Hepatocyte (in vitro differentiated cells): Measurements from ENCODE around the gene HBE1. TPM values are rescaled to one million over a fixed set of nuclear protein-coding genes. Genes with fewer than 3 reads are reported as not detected.

Source experiments
- DNase-seq: peaks from one replicate; pipeline ENCODE4 v3.0.0-alpha.2; 2016; ENCODE audit warnings: low spot score
- H2AFZ ChIP-seq: fragments of 200-600 bp; sonication (generic); 2 replicates; pipeline ENCODE4 v1.6.0; 2016; ENCODE audit warnings: antibody characterized with exemption, mild to moderate bottlenecking
- H3K27ac ChIP-seq: fragments of 200-600 bp; sonication (generic); 2 replicates; pipeline ENCODE4 v1.5.1; 2016; ENCODE audit warnings: mild to moderate bottlenecking
- H3K27me3 ChIP-seq: fragments of 200-600 bp; sonication (generic); 2 replicates; pipeline ENCODE4 v1.6.1; 2016
- H3K36me3 ChIP-seq: fragments of 200-600 bp; sonication (generic); replicated peaks from 2 replicates; pipeline ENCODE4 v1.5.1; 2016; ENCODE audit warnings: low read depth; ENCODE audit not compliant: insufficient read depth
- H3K4me1 ChIP-seq: fragments of 200-600 bp; sonication (generic); 2 replicates; pipeline ENCODE4 v1.5.1; 2016; ENCODE audit warnings: mild to moderate bottlenecking, moderate library complexity; ENCODE audit not compliant: insufficient read depth
- H3K4me2 ChIP-seq: fragments of 200-600 bp; sonication (generic); 2 replicates; pipeline ENCODE4 v1.6.0; 2016
- H3K4me3 ChIP-seq: fragments of 200-600 bp; sonication (generic); 2 replicates; pipeline ENCODE4 v1.5.1; 2016; ENCODE audit warnings: mild to moderate bottlenecking
- H3K79me2 ChIP-seq: fragments of 200-600 bp; sonication (generic); 2 replicates; pipeline ENCODE4 v1.6.0; 2017; ENCODE audit warnings: mild to moderate bottlenecking
- H3K9me2 ChIP-seq: fragments of 200-600 bp; sonication (generic); replicated peaks from 2 replicates; pipeline ENCODE4 v1.6.0; 2017; ENCODE audit warnings: mild to moderate bottlenecking; ENCODE audit not compliant: insufficient read depth
- H3K9me3 ChIP-seq: fragments of 200-600 bp; sonication (generic); 2 replicates; pipeline ENCODE4 v1.5.1; 2016; ENCODE audit warnings: low read depth, mild to moderate bottlenecking
- H4K20me1 ChIP-seq: fragments of 200-600 bp; sonication (generic); 2 replicates; pipeline ENCODE4 v1.6.0; 2016; ENCODE audit warnings: mild to moderate bottlenecking; ENCODE audit not compliant: insufficient read depth, poor library complexity, severe bottlenecking
- EZH2 ChIP-seq: fragments of 200-600 bp; sonication (generic); IDR thresholded peaks from 2 replicates; pipeline ENCODE4 v1.6.1; 2016; ENCODE audit warnings: antibody characterized with exemption, mild to moderate bottlenecking, borderline replicate concordance
- EZH2phosphoT487 ChIP-seq: fragments of 200-600 bp; sonication (generic); IDR thresholded peaks from one replicate; pipeline ENCODE4 v1.6.1; 2018; ENCODE audit warnings: antibody characterized with exemption, mild to moderate bottlenecking, low read depth, moderate library complexity; ENCODE audit not compliant: unreplicated experiment, severe bottlenecking
- WGBS: methylation state at CpG from one replicate; pipeline ENCODE4 v1.1.6; 2016; ENCODE audit warnings: low lambda C conversion rate; ENCODE audit errors: missing lambda C conversion rate; 5-methylcytosine and 5-hydroxymethylcytosine counted together
- polyA plus RNA-seq: library from polyadenylated mRNA; unstranded; fragments of >200 nt; fragmentation: Nextera tagmentation; extraction: Ambion mirVana; gene quantifications from 2 replicates; pipeline ENCODE4 v1.2.1, GENCODE V29; 2016
- total RNA-seq: library from RNA; depleted of rRNA; stranded (reverse); fragments of >200 nt; gene quantifications from 2 replicates; pipeline ENCODE4 v1.2.3, GENCODE V29; 2014
- TF ChIP-seq, protein P1 (sequence below): fragments of 200-600 bp; sonication (generic); IDR thresholded peaks from 2 replicates; pipeline ENCODE4 v1.5.1; 2016; ENCODE audit warnings: antibody characterized with exemption, mild to moderate bottlenecking; ENCODE audit not compliant: poor library complexity

The HBE1 gene
- total and polyA plus RNA-seq, 2 experiments from 2014 or later, result 0.25 to 1.1 TPM

GRCh38 chr11:5223686-5224085 lies 46.1 kb downstream of the HBE1 start:
- Histone ChIP-seq H3K79me2 (no peaks in the 10 kb centered on the region), H3K27me3 (no peaks in the 10 kb centered on the region), H3K4me3 (no peak overlapping the region), H3K27ac (no peak overlapping the region), H3K9me2 (no peaks in the 10 kb centered on the region), H3K36me3 (no peaks in the 10 kb centered on the region), H3K4me1 (no peaks in the 10 kb centered on the region), H2AFZ (no peak overlapping the region), H3K4me2 (no peak overlapping the region), H3K9me3 (no peaks in the 10 kb centered on the region), H4K20me1 (no peaks in the 10 kb centered on the region)
- TF ChIP-seq EZH2 (no peak), EZH2phosphoT487 (no peak)
- TF ChIP-seq, protein P1, sequence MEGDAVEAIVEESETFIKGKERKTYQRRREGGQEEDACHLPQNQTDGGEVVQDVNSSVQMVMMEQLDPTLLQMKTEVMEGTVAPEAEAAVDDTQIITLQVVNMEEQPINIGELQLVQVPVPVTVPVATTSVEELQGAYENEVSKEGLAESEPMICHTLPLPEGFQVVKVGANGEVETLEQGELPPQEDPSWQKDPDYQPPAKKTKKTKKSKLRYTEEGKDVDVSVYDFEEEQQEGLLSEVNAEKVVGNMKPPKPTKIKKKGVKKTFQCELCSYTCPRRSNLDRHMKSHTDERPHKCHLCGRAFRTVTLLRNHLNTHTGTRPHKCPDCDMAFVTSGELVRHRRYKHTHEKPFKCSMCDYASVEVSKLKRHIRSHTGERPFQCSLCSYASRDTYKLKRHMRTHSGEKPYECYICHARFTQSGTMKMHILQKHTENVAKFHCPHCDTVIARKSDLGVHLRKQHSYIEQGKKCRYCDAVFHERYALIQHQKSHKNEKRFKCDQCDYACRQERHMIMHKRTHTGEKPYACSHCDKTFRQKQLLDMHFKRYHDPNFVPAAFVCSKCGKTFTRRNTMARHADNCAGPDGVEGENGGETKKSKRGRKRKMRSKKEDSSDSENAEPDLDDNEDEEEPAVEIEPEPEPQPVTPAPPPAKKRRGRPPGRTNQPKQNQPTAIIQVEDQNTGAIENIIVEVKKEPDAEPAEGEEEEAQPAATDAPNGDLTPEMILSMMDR, result no peak
- 94% methylated on average over 1 of the region's 1 CpG for WGBS
- no peak for DNase-seq

DNA sequence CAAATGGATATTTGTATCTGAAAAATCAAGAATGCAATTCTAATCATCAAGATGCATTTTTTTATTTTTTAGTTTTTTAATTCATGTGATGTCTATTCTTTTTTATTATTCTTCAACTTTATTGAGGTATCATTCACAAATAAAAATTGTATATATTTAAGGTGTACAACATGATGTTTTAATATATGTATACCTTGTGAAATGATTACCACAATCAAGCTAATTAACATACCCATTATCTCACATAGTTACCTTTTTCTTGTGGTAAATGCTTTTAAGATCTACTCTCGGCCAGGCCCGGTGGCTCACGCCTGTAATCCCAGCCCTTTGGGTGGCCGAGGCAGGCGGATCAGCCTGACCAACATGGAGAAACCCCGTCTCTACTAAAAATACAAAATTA lies 46.6 kb downstream of the HBE1 start:
- no peaks in the 10 kb centered on the region for H3K9me2 ChIP-seq
- TF ChIP-seq, protein P1, result no peak
- no peak for TF ChIP-seq EZH2phosphoT487
- TF ChIP-seq EZH2, result no peak
- H4K20me1 ChIP-seq, result no peaks in the 10 kb centered on the region
- H3K4me2 ChIP-seq, result no peak overlapping the region
- no peak overlapping the region for H3K4me3 ChIP-seq
- DNase-seq, result no peak
- H3K4me1 ChIP-seq, result no peaks in the 10 kb centered on the region
- H3K27ac ChIP-seq, result no peak overlapping the region
- H3K36me3 ChIP-seq, result no peaks in the 10 kb centered on the region
- WGBS, result 84% methylated on average over 6 of the region's 6 CpGs
- H3K27me3 ChIP-seq, result no peaks in the 10 kb centered on the region
- no peaks in the 10 kb centered on the region for H3K79me2 ChIP-seq
- H2AFZ ChIP-seq, result no peak overlapping the region
- no peaks in the 10 kb centered on the region for H3K9me3 ChIP-seq

Other genes with a start within 250 kb of the HBE1 start
- gene OR52J3, start 223.4 kb downstream of the HBE1 start, total RNA-seq, result not detected in 2 replicates
- not detected in 2 replicates for gene OR52J3, start 223.4 kb downstream of the HBE1 start, polyA plus RNA-seq
- gene OR52E2, start 210.3 kb downstream of the HBE1 start, total RNA-seq, result not detected in 2 replicates
- not detected in 2 replicates for gene OR52E2, start 210.3 kb downstream of the HBE1 start, polyA plus RNA-seq
- not detected in 2 replicates for gene OR52E1, start 200.4 kb downstream of the HBE1 start, total RNA-seq
- gene OR52E1, start 200.4 kb downstream of the HBE1 start, polyA plus RNA-seq, result not detected in 2 replicates
- gene OR52A5, start 131.6 kb downstream of the HBE1 start, total RNA-seq, result not detected in 2 replicates
- not detected in 2 replicates for gene OR52A5, start 131.6 kb downstream of the HBE1 start, polyA plus RNA-seq
- not detected in 2 replicates for gene OR52A1, start 115.2 kb downstream of the HBE1 start, total RNA-seq
- not detected in 2 replicates for gene OR52A1, start 115.2 kb downstream of the HBE1 start, polyA plus RNA-seq
- not detected in 2 replicates for gene OR51V1, start 69.3 kb downstream of the HBE1 start, total RNA-seq
- not detected in 2 replicates for gene OR51V1, start 69.3 kb downstream of the HBE1 start, polyA plus RNA-seq
- gene HBB, start 42.9 kb downstream of the HBE1 start, total RNA-seq, result not detected in 2 replicates
- gene HBB, start 42.9 kb downstream of the HBE1 start, polyA plus RNA-seq, result not detected in 2 replicates
- gene HBD, start 35.5 kb downstream of the HBE1 start, total RNA-seq, result not detected in 2 replicates
- not detected in 2 replicates for gene HBD, start 35.5 kb downstream of the HBE1 start, polyA plus RNA-seq
- gene HBG1, start 20.1 kb downstream of the HBE1 start, total RNA-seq, result not detected in 2 replicates
- gene HBG1, start 20.1 kb downstream of the HBE1 start, polyA plus RNA-seq, result not detected in 2 replicates
- not detected in 2 replicates for gene HBG2, start 15.2 kb downstream of the HBE1 start, total RNA-seq
- 0.63 TPM in 1 of 2 replicates, not detected in the other for gene HBG2, start 15.2 kb downstream of the HBE1 start, polyA plus RNA-seq
- not detected in 2 replicates for gene OR51B4, start 32.0 kb upstream of the HBE1 start, total RNA-seq
- gene OR51B4, start 32.0 kb upstream of the HBE1 start, polyA plus RNA-seq, result 0.17 TPM in 1 of 2 replicates, not detected in the other
- gene OR51B2, start 54.4 kb upstream of the HBE1 start, total RNA-seq, result not detected in 2 replicates
- gene OR51B2, start 54.4 kb upstream of the HBE1 start, polyA plus RNA-seq, result not detected in 2 replicates
- 0.20 TPM in 1 of 2 replicates, not detected in the other for gene OR51B5, start 73.6 kb upstream of the HBE1 start, total RNA-seq
- not detected in 2 replicates for gene OR51B5, start 73.6 kb upstream of the HBE1 start, polyA plus RNA-seq
- gene OR51B6, start 81.6 kb upstream of the HBE1 start, total RNA-seq, result not detected in 2 replicates
- not detected in 2 replicates for gene OR51B6, start 81.6 kb upstream of the HBE1 start, polyA plus RNA-seq
- gene OR51M1, start 113.9 kb upstream of the HBE1 start, total RNA-seq, result not detected in 2 replicates
- not detected in 2 replicates for gene OR51M1, start 113.9 kb upstream of the HBE1 start, polyA plus RNA-seq
- gene OR51Q1, start 152.2 kb upstream of the HBE1 start, total RNA-seq, result not detected in 2 replicates
- not detected in 2 replicates for gene OR51Q1, start 152.2 kb upstream of the HBE1 start, polyA plus RNA-seq
- gene OR51I1, start 171.6 kb upstream of the HBE1 start, total RNA-seq, result not detected in 2 replicates
- gene OR51I1, start 171.6 kb upstream of the HBE1 start, polyA plus RNA-seq, result not detected in 2 replicates
- gene OR51I2, start 179.4 kb upstream of the HBE1 start, total RNA-seq, result not detected in 2 replicates
- gene OR51I2, start 179.4 kb upstream of the HBE1 start, polyA plus RNA-seq, result not detected in 2 replicates
- gene OR52D1, start 218.7 kb upstream of the HBE1 start, total RNA-seq, result not detected in 2 replicates
- not detected in 2 replicates for gene OR52D1, start 218.7 kb upstream of the HBE1 start, polyA plus RNA-seq
- 0.50 TPM in 1 of 2 replicates, not detected in the other for gene UBQLN3, start 240.0 kb upstream of the HBE1 start, total RNA-seq
- gene UBQLN3, start 240.0 kb upstream of the HBE1 start, polyA plus RNA-seq, result not detected in 2 replicates
- gene UBQLNL, start 246.8 kb upstream of the HBE1 start, total RNA-seq, result 0.53 and 0.76 TPM in 2 replicates
- gene UBQLNL, start 246.8 kb upstream of the HBE1 start, polyA plus RNA-seq, result 0.52 TPM in 1 of 2 replicates, not detected in the other